Measurements from ENCODE around the gene GRN. TPM values are rescaled to one million over a fixed set of nuclear protein-coding genes. Genes with fewer than 3 reads are reported as not detected.
A peak's percentile ranks its signal among the peaks of the same experiment; 100 is the strongest.

The GRN gene
- total RNA-seq, 1 experiment from 2014 or later, result 127 TPM

GRCh38 chr17:44320066-44320465, 25.0 kb upstream of the GRN start:
- peaks cover 16% of the 10 kb centered on the region in 2 experiments for H3K4me1 Mint-ChIP-seq
- H3K36me3 Mint-ChIP-seq (ENCODE audit: insufficient read depth in 1 of 3, low read depth in 3 of 3), result peaks cover 20 to 52% (median 31%) of the 10 kb centered on the region in 3 experiments
- Histone ChIP-seq H3K79me1 (ENCODE audit: insufficient read depth, low read depth, low read length, poor library complexity, severe bottlenecking) (peaks cover 4% of the 10 kb centered on the region), H3K23ac (ENCODE audit: insufficient read length, low read depth, low read length) (no peak overlapping the region), H2BK5ac (ENCODE audit: insufficient read length, low read length) (no peak overlapping the region), H3K79me2 (ENCODE audit: insufficient read depth, low read length) (peaks cover 4% of the 10 kb centered on the region; the same call in 1 of the 2 replicates), H3K4me1 (ENCODE audit: insufficient read depth, low read length) (no peaks in the 10 kb centered on the region), H3K14ac (ENCODE audit: insufficient read depth, low read length) (no peak overlapping the region), H4K20me1 (ENCODE audit: control insufficient read depth, insufficient read depth, insufficient read length) (no peaks in the 10 kb centered on the region), H3K18ac (ENCODE audit: insufficient read length, low read depth, low read length) (no peak overlapping the region), H4K91ac (ENCODE audit: insufficient read length, low read depth, low read length) (no peak overlapping the region), H3K27me3 (ENCODE audit: insufficient read depth, low read length) (no peaks in the 10 kb centered on the region; the same call in 1 of the 2 replicates), H2AK5ac (ENCODE audit: insufficient read length, low read length) (no peak overlapping the region), H2BK12ac (ENCODE audit: insufficient read length, low read depth, low read length) (no peak overlapping the region), H4K8ac (replicated peaks; ENCODE audit: insufficient read length, low read depth, low read length) (no peak overlapping the region), H3K9ac (ENCODE audit: extremely low read depth, insufficient read length, low read length) (no peak overlapping the region), H3K4ac (ENCODE audit: low read depth, low read length) (no peak overlapping the region), H3K4me2 (ENCODE audit: insufficient read depth, insufficient read length, low read length) (no peak overlapping the region), H2BK15ac (ENCODE audit: low read depth, low read length) (no peak overlapping the region), H2AFZ (ENCODE audit: low read length) (no peak overlapping the region), H2BK120ac (ENCODE audit: low read depth, low read length, poor library complexity, severe bottlenecking) (no peak overlapping the region), H3T11ph (ENCODE audit: low read length) (no peak overlapping the region), H4K5ac (ENCODE audit: insufficient read length, low read depth, low read length) (no peak overlapping the region), H2BK20ac (ENCODE audit: low read depth, low read length, poor library complexity, severe bottlenecking) (no peak overlapping the region), H3K56ac (ENCODE audit: insufficient read length, low read depth, low read length) (no peak overlapping the region), H3K27ac (ENCODE audit: insufficient read length, low read depth, low read length) (no peak overlapping the region), H3K23me2 (ENCODE audit: insufficient read length, low read depth, low read length, poor library complexity, severe bottlenecking) (peaks cover 19% of the 10 kb centered on the region), H3K9me3 (ENCODE audit: control insufficient read depth, low read depth, low read length) (no peaks in the 10 kb centered on the region)
- peaks cover 16% of the 10 kb centered on the region for H3K27me3 Mint-ChIP-seq (ENCODE audit: low read depth)
- no peak for TF ChIP-seq CTCF (conservative IDR thresholded peaks at IDR 0.05)
- no peak overlapping the region for H3K27ac Mint-ChIP-seq
- H3K9me3 Mint-ChIP-seq, result no peaks in the 10 kb centered on the region
- H3K4me3 Mint-ChIP-seq, result no peak overlapping the region
- peak; percentile 36 for DNase-seq
- no CpG with 5 or more reads among the region's 18 CpGs for WGBS (ENCODE audit: extremely low coverage, insufficient read length, low lambda C conversion rate)

Data from H9 (cell line).